ENCODE data around the gene DISP2. TPM values are rescaled to one million over a fixed set of nuclear protein-coding genes. Genes with fewer than 3 reads are reported as not detected.

The DISP2 gene
- total RNA-seq, 1 donor from 2014 or later = 3.2 TPM

DNA sequence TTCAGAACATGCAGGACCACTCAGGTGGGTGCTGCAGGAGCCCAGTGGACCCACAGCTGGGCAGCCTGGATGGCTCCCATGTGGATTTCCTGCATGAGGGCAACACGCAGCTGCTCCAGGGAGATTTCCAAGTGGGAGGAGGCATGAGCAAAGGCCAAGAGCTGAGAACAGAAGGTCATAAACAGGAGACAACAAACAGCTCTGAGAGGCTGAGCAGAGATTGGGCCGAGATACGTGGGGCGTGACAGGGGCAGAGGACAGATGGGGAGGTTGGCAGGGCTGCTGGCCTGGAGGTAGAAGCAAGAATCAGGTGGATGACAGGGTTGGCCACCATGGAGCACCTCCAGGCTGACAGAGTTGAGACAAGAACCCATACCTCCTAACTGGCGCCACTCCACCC is 4.3 kb upstream of the DISP2 start:
- no peaks in the 10 kb centered on the region for H3K36me3 ChIP-seq (ENCODE audit: control insufficient read depth, insufficient read depth, low read length)
- TF ChIP-seq, protein P1, sequence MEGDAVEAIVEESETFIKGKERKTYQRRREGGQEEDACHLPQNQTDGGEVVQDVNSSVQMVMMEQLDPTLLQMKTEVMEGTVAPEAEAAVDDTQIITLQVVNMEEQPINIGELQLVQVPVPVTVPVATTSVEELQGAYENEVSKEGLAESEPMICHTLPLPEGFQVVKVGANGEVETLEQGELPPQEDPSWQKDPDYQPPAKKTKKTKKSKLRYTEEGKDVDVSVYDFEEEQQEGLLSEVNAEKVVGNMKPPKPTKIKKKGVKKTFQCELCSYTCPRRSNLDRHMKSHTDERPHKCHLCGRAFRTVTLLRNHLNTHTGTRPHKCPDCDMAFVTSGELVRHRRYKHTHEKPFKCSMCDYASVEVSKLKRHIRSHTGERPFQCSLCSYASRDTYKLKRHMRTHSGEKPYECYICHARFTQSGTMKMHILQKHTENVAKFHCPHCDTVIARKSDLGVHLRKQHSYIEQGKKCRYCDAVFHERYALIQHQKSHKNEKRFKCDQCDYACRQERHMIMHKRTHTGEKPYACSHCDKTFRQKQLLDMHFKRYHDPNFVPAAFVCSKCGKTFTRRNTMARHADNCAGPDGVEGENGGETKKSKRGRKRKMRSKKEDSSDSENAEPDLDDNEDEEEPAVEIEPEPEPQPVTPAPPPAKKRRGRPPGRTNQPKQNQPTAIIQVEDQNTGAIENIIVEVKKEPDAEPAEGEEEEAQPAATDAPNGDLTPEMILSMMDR (IDR thresholded peaks at IDR 0.05; ENCODE audit: insufficient read depth, low read length, poor library complexity, severe bottlenecking) = no peak
- peaks cover 18% of the 10 kb centered on the region for H3K27me3 ChIP-seq (ENCODE audit: control insufficient read depth, insufficient read depth, low read length)
- H3K4me3 ChIP-seq (ENCODE audit: low read depth, low read length) = no peak overlapping the region
- DNase-seq (ENCODE audit: low read depth) = no peak

DNA sequence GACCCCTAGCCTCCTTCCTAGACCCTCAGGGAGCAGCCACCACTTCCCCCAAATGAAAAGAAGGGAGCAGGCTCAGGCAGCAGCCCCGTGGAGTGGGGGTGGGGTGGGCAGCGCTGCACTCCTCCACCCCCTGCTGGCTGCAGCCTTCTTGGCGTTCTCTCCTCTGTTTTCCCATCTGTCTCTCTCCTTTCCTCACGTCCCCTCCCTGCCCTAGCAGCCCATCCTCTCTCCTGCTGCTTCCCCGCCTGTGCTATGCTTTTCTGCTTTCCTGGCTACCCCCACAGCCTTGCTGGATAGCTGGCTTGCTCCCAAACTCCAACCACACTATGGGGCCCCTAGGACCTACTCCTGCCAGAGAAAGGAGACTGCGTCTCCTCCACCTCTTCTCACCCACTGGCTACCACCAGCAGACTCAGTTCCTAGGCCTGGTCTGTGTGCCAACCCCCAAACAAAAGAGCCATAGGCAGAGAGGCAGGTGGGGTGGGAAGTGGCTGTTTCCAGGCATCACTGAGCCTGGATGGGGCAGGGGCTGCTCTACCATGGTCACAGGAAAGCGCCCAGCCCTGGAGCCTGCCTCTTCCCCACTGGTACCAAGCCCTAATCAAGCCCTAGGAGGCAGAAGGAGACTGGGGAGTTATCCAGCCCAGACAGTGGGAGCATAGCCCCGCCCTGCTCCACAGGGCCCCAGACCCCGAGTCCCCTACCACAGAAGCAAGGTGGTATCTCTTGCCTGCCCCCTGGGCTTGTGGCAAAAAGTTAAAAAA is 3.4 kb upstream of the DISP2 start:
- TF ChIP-seq, protein P1 (IDR thresholded peaks at IDR 0.05; ENCODE audit: insufficient read depth, low read length, poor library complexity, severe bottlenecking) = peak; percentile 74
- Histone ChIP-seq H3K36me3 (ENCODE audit: control insufficient read depth, insufficient read depth, low read length) (no peaks in the 10 kb centered on the region), H3K27me3 (ENCODE audit: control insufficient read depth, insufficient read depth, low read length) (peaks cover 24% of the 10 kb centered on the region), H3K4me3 (ENCODE audit: low read depth, low read length) (no peak overlapping the region)
- no peak for DNase-seq (ENCODE audit: low read depth)

DNA sequence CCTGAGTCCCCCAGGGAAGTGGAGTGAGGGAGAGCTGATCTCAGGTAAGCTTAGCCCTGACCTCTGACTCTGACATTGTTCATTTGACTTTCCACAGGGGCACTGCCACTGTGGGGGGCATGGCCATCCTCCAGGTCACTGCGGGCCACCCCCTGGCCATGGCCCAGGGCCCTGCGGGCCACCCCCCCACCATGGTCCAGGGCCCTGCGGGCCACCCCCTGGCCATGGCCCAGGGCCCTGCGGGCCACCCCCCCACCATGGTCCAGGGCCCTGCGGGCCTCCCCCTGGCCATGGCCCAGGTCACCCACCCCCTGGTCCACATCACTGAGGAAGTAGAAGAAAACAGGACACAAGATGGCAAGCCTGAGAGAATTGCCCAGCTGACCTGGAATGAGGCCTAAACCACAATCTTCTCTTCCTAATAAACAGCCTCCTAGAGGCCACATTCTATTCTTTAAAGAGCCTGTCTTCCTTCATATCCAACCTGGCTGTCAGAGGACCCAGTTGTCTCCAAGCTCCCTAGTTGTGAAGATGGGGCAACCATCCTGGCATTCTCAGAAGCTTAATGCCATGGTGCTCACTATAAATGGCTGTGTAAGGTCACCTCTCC is 1.9 kb upstream of the DISP2 start:
- H3K4me3 ChIP-seq (ENCODE audit: low read depth, low read length) = no peak overlapping the region
- TF ChIP-seq, protein P1 (IDR thresholded peaks at IDR 0.05; ENCODE audit: insufficient read depth, low read length, poor library complexity, severe bottlenecking) = no peak
- DNase-seq (ENCODE audit: low read depth) = no peak
- peaks cover 24% of the 10 kb centered on the region for H3K27me3 ChIP-seq (ENCODE audit: control insufficient read depth, insufficient read depth, low read length)
- no peaks in the 10 kb centered on the region for H3K36me3 ChIP-seq (ENCODE audit: control insufficient read depth, insufficient read depth, low read length)

DNA sequence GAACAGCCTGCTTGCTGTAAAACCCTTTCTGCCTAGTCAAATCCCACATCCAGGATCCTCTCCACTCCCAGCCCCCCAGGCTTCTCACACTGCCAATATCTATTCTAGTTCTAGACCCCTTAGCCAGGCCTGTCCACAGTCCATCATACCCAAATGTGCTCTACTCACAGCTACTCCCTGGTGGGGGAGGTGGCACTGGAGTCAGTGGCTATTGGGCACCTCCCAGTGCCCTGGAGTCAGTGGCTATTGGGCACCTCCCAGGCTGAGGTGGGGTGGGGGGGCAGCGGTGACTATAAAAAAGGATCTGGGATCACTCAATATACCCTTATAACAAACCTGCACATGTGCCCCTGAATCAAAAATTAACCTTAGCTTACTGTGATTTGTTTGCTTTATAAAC is 773 bp upstream of the DISP2 start:
- TF ChIP-seq, protein P1 (IDR thresholded peaks at IDR 0.05; ENCODE audit: insufficient read depth, low read length, poor library complexity, severe bottlenecking) = no peak
- peaks cover 34% of the 10 kb centered on the region for H3K27me3 ChIP-seq (ENCODE audit: control insufficient read depth, insufficient read depth, low read length)
- H3K4me3 ChIP-seq (ENCODE audit: low read depth, low read length) = no peak overlapping the region
- DNase-seq (ENCODE audit: low read depth) = no peak
- H3K36me3 ChIP-seq (ENCODE audit: control insufficient read depth, insufficient read depth, low read length) = no peaks in the 10 kb centered on the region

DNA sequence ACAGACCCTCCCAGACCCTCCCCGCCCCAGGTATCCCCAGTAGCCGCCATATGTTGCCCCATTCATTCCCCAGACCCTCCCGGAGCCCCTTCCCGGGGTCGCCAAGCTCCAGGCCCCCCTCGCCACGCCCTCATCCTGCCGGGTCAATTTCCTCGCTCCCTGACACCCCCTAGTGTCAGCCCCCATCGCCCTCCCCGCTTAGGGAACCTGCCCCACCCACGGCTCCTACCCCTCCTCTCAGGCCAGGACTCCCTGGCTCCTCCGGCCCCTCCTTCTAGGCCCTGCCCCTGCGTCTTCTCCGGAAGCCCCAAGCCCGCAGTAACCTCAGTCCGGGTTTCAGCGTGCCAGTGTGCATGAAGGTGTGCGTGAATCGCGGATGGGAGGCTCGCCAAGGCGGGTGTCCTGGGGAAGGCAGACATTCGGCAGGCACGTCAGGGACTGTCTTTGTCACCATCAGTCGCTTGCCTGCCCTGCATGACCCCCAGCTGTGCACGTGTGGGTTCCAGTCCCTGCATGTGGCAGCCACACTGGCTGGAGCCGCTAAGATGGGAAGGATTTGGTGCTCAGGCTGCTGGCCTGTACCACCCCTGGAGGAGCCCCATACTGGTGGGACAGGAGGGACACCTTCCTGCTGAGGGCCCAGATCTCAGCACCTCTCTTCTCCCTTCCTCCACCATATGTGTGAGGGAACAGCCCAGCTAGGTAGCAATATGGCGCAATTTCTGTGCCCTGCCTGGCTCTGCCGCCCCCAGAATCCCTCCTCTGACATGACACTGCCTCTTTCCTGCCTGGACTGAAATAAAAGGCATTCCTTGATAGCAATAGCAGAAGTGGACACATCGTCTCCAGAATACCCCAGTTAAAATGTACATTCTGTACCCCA is 693 bp downstream of the DISP2 start:
- H3K36me3 ChIP-seq (ENCODE audit: control insufficient read depth, insufficient read depth, low read length) = no peaks in the 10 kb centered on the region
- H3K4me3 ChIP-seq (ENCODE audit: low read depth, low read length) = peak overlapping the region; percentile 37
- TF ChIP-seq, protein P1 (IDR thresholded peaks at IDR 0.05; ENCODE audit: insufficient read depth, low read length, poor library complexity, severe bottlenecking) = peak; percentile 5
- no peak for DNase-seq (ENCODE audit: low read depth)
- H3K27me3 ChIP-seq (ENCODE audit: control insufficient read depth, insufficient read depth, low read length) = peaks cover 30% of the 10 kb centered on the region

Data from kidney epithelial cell (primary cell).